ENCODE results near the gene ANKRD29.

ANKRD29 gene

GRCh38 chr18:23662309-23663263, at the start of gene ANKRD29:
TSS of gene ANKRD29 (minus strand) at chr18:23662911. CDS start at chr18:23662730, 181 bp downstream.
- DNase-seq, result peak; percentile 64

DNA sequence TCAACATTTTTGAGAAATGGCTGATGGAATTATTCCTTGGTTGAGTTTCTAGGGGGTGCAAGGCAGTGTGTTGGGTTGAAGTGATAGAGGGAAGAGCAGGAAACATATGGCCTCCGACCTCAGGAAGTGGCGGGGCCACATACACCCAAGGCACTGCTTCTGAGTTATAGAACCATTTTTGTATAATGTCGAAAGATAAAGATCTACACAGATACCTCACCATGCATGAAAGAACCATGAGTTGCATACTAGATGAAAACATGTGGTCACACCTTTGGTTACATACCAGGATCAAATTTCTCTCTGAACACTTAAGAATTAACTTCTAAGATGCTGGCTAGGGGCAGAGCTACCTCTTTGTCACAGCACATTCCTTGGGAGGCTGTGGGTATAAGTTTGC, 49.7 kb upstream of the ANKRD29 start:
- peak; percentile 19 for DNase-seq

DNA sequence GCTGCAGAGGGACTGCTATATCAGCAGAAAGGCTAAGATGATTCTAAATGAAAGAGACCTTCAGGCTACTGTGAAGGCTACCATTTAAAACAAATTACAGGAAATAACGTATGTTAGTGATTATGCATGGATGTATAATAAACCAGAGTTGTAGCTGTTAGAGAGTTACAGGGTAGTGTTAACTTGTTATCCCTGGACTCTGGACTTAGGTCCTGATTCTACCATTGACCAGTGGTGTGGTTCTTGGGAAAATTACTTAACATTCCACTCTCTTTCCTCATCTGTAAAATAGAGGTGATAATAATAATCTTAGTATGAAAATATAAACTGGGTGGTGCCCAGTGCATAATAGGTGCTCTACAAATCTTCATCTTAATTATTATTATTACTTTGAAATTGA, 48.7 kb upstream of the ANKRD29 start:
- DNase-seq, result no peak

GRCh38 chr18:23710946-23711345, 48.2 kb upstream of the ANKRD29 start:
- DNase-seq, result no peak

DNA sequence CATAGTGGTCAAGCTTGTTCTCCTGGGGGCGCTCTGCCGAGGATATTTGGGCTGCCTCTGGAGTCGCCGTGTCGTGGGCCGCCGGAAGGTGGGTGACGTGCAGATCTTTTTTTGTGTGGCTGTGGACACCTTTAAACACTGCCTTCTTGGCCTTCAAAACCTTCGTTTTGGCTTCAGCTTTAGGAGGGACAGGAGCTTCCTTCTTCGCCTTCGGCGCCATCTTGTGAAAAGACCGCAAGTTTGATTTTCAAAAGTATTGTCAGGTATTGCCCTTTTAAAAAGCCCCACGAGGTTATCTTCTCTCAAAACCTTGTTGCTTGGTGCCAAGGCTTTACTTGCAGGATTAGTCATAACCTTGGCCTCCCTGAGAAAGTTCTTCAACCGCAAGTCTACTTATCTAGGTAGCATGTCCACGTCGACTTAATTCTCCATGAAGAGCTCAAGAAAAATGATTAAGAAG, 47.4 kb upstream of the ANKRD29 start:
- no peak for DNase-seq

GRCh38 chr18:23706971-23707640, 44.4 kb upstream of the ANKRD29 start:
- no peak for DNase-seq

DNA sequence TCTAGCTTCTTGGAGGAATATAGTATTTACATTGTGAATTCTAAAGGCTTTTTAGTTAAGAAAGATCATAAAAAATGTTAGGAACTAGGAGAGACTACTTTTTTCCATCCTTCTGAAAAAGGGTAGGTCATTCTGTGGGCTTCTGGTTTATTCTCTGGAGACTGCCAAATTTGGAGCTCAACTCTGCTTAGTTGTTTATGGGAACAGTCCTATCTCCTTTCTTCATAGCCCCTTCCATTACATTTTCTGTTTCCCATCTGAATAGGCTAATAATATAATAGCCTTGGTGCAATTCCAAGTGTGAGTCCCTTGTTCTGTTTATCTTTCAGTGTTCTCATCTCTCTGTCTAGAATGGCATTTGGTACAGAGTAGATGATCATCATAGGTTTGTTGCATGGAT, 42.1 kb upstream of the ANKRD29 start:
- DNase-seq, result no peak

GRCh38 chr18:23703987-23704384, 41.3 kb upstream of the ANKRD29 start:
- no peak for DNase-seq

DNA sequence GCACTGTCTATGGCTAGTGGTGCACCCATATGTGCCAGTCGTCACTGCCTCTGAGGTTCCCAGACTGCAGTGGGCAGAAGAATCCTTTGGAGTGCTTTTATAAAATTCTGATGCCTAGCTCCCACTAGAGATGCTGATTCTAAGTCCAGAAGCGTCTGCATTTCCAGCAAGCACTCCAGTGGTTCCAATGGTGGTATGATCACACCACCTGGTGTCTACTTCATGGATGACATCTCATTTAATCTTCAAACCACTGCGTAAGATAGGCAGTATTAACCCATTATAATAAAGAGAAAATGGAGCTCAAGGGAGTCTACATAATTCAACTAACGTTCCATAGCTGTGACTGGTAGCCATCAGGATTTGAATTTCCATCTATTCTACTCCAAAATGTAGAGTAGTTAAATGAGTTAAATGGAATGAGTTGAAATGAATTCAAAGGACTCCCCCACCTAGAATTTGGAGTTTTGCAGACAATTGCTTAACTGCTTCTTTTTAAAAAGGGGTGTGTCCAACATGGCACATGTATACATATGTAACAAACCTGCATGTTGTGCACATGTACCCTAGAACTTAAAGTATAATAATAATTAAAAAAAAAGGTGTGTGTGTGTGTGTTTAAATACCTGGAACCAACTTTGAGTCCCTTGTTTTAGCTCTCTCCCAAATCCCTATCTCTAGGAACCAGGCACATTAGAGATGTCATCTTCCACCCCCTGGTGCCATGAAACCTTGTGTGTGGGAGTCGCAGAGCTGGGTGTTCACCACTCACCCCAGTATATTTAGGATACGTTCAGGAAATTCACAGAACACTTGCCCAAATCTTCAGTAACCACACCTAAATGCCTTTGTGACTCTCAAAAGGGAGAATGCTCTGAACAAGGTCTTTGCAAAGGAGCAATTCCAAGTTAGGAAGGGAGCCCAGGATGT, 40.6 kb upstream of the ANKRD29 start:
- DNase-seq, result peak; percentile 58

DNA sequence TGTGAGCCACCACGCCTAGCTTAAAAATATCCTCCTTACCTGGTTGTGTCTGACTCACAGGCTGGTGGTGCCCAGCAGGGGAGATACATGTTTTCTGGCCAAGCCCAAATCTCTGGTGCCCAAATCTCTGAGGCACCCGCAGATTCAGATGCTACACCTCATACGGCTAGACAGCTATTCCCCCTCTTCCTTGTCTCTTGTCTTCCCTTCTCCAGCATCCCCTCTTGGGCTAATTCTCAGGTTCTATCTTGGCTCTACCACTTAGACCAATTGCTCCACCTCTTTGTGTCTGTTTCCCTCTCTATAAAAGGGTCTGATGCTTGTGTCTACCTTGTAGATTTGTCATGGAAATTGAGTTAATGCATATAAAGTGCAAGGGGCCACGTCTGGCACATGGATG, 39.9 kb upstream of the ANKRD29 start:
- DNase-seq, result no peak

DNA sequence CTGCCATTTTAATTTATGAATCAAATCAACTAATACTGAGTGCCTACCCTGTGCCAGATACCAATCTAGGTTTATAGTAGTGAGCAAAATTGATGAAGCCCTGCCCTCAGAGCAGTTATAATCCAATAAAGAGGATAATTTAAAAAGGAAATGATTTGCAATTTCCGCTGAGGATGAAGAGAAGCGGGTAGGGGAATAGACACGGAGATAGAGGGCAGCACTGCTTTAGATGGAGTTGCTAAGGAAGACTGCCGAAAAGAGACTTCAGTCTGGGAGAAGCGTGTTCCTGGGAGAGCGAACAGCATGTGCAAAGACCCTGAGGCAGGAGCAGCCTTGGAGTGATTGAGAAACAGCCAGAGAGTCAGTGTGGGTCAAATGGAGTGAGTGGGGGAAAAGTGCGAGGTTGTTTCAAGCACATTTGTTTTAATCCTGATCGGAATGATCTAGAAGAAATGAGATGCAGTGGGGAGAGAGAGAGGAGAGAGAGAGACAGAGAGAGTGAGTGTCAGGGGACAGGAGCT, 38.9 kb upstream of the ANKRD29 start:
- DNase-seq, result no peak

DNA sequence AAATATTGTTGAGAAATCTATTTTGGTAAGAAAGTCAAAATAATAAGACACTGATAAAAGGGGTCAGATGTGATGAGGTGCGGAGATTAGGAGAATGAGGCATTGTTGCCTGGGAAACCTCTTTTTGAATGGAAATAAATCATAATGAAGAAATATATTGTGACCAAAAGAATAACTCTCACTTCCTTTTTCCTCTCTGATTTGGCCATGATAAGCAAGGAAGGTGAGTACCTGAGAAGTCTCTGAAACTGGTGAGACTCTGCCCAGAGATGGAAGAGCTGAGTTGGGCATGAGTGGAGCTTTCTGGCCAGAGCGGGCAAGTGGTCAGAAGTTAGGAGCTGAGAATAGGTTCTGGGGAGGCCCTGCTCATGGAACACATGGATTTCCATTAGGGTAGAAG, 38.3 kb upstream of the ANKRD29 start:
- DNase-seq, result no peak

- no peak for DNase-seq
Observed at GRCh38 chr18:23694637-23695430, 32.1 kb upstream of the ANKRD29 start.

DNA sequence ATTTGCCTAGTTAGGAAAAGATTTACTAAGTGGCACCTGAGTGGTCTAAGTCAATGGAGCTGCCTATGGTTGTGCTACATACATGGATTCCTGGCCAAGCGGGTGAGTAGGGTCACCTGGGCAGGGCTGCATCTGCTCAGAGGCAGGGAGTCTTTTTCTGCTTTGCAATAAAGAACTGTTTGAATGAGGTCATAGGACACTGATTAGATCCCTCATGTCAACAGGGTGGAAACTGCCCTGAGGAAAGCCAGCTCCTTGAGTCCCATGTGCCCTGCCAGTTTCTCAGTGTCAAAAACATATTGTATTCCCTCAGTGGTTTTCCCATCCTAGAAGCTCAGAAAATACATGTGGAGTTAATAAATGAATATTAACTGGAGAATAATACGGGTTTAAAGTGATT, 31.1 kb upstream of the ANKRD29 start:
- no peak for DNase-seq

GRCh38 chr18:23690505-23691068, 27.9 kb upstream of the ANKRD29 start:
- DNase-seq, result no peak

- no peak for DNase-seq
Observed at GRCh38 chr18:23689616-23690504, 27.1 kb upstream of the ANKRD29 start.

- peak; percentile 22 for DNase-seq
Observed at GRCh38 chr18:23689031-23689615, 26.4 kb upstream of the ANKRD29 start, which contains the start of gene LAMA3. TSS of gene LAMA3 (plus strand) at chr18:23689453. CDS start at chr18:23689684, 231 bp downstream.

GRCh38 chr18:23688528-23688927, 25.8 kb upstream of the ANKRD29 start:
- DNase-seq, result no peak

DNA sequence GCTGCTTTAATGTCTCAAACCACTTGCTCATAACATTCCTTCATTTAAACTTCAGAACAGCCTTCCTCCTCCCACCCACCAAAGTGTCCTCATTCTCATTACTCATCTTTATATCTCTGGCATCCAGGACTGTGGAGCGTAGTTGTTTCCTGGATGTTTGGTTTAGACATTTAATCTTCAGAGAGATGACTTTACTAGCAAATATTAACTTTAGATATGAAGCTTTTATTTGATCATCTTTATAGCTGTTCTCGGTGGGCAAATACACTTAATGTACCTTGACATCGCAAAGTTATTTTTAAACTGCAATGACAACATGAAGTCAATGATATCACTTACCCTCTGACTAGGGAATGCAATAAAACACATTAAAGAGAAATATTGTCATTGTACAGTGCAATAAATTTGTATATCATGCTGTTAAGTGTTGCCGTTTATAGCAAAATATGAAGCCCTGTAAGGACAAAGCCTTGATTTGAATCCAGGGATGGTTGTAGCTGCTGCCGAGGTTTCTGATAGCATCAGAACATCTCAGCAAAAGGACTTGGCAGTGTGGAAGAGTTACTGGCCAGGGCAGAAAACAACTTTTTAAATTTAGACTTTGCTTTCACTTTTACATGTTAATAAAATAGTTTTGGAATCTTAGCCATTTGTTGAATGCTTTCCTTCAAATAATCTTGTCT, 21.9 kb upstream of the ANKRD29 start:
- DNase-seq, result no peak

All from CD4-positive, alpha-beta T cell treated with Interleukin-21 for 1 hour (primary cell).